ENCODE measurements around the gene SLC30A2. TPM values are rescaled to one million over a fixed set of nuclear protein-coding genes. Genes with fewer than 3 reads are reported as not detected.
A peak's percentile ranks its signal among the peaks of the same experiment; 100 is the strongest.

The SLC30A2 gene
- total RNA-seq, 3 donors from 2014 or later, result 0.16 to 1.3 (median 0.33) TPM

DNA sequence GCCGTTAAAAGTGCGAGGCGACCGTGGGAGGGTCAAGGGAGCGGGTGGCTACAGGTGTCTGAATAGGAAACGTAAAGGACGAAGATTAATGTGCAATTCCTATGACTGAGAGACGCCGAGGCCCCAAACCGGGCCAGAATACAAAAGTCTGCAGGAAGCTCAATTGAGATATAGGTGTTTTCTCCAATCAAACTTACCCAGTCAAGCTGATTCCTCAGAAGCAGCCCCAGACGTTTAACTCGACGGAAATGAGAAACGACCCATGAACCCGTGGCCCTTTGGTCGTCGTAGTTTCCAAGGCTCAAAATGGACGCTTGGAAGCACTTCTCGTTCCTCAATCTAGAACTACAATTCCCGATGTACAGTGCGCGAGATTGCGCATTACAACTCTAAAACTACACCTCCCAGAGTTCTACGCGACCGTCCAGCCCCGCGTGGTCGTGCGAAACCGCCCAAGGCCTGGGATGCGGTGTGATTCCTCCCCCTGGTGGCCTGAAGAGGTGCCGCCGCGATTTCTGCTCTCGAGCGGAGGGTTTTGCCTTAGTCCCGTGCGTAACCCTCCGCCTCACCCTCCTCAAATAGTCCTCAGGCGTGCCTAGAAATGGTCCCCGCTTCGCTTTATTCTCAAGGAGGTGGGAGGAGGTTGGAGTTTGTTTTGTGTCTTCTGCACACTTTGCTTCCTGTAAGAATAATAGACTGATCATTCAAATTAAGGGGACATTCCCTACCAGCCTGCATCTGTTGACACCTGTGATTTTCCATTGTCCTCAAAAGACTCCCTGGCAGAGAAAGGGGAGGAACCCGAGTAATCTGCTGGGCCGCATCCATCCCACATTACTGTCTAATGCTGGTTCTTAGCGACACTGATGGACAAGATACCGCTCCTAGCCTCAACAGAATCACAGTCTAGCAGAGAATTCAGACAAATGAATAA is 47.8 kb downstream of the SLC30A2 start, which contains the start of gene PAFAH2:
Gene PAFAH2 (minus strand): TSS at position 236 of the 934 bp plus-strand sequence. CDS start 7,247 bp downstream, outside the sequence.
- intact Hi-C loops (cut with DNase I; ENCODE audit: low total_unique reads), result loop anchor here (10.0 kb wide), 1 partner anchor 103 kb away; no protein-coding TSS in a partner anchor
- peak within 1 kb of the TSS; percentile 70 to 82 for H3K27ac ChIP-seq
- no peaks in the 10 kb centered on the region for H3K27me3 ChIP-seq
- TF ChIP-seq POLR2A (IDR thresholded peaks at IDR 0.05), result no peak
- peak; percentile 91 to 98 (median 96) for TF ChIP-seq POLR2AphosphoS5 (IDR thresholded peaks at IDR 0.05)
- TF ChIP-seq, protein P1, sequence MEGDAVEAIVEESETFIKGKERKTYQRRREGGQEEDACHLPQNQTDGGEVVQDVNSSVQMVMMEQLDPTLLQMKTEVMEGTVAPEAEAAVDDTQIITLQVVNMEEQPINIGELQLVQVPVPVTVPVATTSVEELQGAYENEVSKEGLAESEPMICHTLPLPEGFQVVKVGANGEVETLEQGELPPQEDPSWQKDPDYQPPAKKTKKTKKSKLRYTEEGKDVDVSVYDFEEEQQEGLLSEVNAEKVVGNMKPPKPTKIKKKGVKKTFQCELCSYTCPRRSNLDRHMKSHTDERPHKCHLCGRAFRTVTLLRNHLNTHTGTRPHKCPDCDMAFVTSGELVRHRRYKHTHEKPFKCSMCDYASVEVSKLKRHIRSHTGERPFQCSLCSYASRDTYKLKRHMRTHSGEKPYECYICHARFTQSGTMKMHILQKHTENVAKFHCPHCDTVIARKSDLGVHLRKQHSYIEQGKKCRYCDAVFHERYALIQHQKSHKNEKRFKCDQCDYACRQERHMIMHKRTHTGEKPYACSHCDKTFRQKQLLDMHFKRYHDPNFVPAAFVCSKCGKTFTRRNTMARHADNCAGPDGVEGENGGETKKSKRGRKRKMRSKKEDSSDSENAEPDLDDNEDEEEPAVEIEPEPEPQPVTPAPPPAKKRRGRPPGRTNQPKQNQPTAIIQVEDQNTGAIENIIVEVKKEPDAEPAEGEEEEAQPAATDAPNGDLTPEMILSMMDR (IDR thresholded peaks at IDR 0.05), result peak; percentile 99 to 100 (median 100)
- H3K9me3 ChIP-seq, result no peaks in the 10 kb centered on the region
- H3K36me3 ChIP-seq, result no peaks in the 10 kb centered on the region
- DNase-seq (ENCODE audit: low spot score in 2 of 2), result peak; percentile 97
- peak within 1 kb of the TSS; percentile 58 to 74 (median 68) for H3K4me3 ChIP-seq
- peaks cover 0 to 5% of the 10 kb centered on the region in 2 donors for H3K4me1 ChIP-seq

DNA sequence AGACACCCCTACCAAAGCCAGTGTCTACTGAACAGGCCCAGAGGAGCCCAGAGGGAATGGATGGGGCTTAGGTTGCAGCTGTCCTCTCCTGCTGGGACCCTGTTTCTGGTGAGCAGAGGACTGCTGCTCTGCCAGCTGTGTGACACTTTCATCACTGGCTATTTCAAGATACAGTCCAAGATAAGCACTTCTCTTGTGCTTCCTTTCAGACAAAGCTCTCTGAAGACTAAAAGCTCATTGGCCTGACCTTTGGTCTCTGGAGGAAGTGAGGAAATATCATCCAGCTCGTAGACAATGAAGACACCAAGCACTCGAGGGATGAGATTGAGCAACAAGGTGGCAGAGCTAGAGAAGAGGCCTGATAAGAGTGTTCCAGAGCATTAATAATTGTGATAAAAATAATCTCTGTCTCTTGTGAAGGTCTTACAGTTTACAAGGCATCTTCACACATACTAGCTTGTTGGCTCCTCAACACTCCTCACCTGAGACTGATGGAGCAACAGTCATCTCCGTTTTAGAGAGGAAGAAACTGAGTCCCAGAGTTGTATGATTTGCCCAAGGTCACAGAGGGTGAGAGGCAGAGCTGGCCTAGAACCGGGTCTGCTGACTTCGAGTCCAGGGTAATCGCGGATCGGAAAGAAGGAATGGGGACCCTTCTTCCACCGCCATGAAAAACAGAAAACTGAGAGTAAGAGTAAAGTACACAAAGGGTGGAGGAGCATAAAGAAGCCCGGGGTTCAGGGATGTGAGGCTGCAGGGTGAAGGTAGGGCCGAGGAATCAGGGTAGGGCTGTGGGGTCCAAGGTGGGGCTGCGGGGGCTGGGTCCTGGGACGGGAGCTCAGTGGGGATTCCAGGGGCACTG is 48.7 kb downstream of the SLC30A2 start:
- H3K27me3 ChIP-seq, result no peaks in the 10 kb centered on the region
- intact Hi-C loops (cut with DNase I; ENCODE audit: low total_unique reads), result loop anchor here (10.0 kb wide), 1 partner anchor 102 kb away; no protein-coding TSS in a partner anchor
- H3K4me3 ChIP-seq, result peak overlapping the region; percentile 58 to 74 (median 68)
- TF ChIP-seq POLR2AphosphoS5 (IDR thresholded peaks at IDR 0.05) (no peak), POLR2A (IDR thresholded peaks at IDR 0.05) (no peak)
- TF ChIP-seq, protein P1 (IDR thresholded peaks at IDR 0.05), result no peak
- H3K36me3 ChIP-seq, result no peaks in the 10 kb centered on the region
- H3K9me3 ChIP-seq, result no peaks in the 10 kb centered on the region
- peaks cover 0 to 5% of the 10 kb centered on the region in 2 donors for H3K4me1 ChIP-seq
- peak overlapping the region; percentile 66 to 82 for H3K27ac ChIP-seq
- DNase-seq (ENCODE audit: low spot score in 2 of 2), result no peak

DNA sequence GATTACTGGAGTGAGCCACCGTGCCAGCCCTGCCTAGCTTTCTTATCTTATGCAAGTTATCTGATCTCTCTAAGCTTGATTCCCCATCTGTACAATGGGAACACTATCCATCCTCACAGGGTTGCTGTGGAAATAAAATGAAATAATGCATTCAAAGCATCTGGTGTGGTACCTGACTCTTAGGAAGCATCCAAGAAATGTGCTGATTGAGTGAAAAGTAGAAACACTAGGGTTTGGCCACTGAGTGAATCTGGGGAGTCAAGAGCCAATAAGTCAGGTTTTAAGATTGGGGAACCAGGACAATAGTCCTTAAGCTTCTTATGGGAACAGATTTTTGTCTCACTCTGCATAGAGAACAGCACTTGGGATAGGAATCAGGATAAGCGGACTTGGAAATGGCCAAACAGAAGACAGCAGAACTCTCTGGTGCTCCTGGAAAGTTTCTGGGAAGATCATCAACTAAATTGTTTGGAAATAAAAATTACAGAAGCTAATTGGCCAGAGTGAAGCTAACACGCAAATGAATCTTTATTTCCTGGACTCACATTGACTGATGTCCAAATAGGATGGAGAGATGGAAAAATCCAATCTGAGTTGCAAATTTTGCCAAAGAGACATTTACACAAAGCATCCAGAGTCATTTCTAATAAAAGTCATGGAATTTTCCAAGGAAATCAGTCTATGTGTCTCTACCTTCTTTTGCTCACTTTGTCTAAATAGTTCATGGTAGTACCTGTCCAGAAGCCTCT is 51.3 kb downstream of the SLC30A2 start:
- peaks cover 0 to 5% of the 10 kb centered on the region in 2 donors for H3K4me1 ChIP-seq
- intact Hi-C loops (cut with DNase I; ENCODE audit: low total_unique reads), result loop anchor here (10.0 kb wide), 1 partner anchor 100 kb away; no protein-coding TSS in a partner anchor
- no peaks in the 10 kb centered on the region for H3K36me3 ChIP-seq
- no peak overlapping the region for H3K27ac ChIP-seq
- no peak for TF ChIP-seq POLR2AphosphoS5 (IDR thresholded peaks at IDR 0.05)
- TF ChIP-seq, protein P1 (IDR thresholded peaks at IDR 0.05), result no peak
- TF ChIP-seq POLR2A (IDR thresholded peaks at IDR 0.05), result no peak
- no peaks in the 10 kb centered on the region for H3K9me3 ChIP-seq
- no peak for DNase-seq (ENCODE audit: low spot score in 2 of 2)
- H3K4me3 ChIP-seq, result no peak overlapping the region
- H3K27me3 ChIP-seq, result no peaks in the 10 kb centered on the region

DNA sequence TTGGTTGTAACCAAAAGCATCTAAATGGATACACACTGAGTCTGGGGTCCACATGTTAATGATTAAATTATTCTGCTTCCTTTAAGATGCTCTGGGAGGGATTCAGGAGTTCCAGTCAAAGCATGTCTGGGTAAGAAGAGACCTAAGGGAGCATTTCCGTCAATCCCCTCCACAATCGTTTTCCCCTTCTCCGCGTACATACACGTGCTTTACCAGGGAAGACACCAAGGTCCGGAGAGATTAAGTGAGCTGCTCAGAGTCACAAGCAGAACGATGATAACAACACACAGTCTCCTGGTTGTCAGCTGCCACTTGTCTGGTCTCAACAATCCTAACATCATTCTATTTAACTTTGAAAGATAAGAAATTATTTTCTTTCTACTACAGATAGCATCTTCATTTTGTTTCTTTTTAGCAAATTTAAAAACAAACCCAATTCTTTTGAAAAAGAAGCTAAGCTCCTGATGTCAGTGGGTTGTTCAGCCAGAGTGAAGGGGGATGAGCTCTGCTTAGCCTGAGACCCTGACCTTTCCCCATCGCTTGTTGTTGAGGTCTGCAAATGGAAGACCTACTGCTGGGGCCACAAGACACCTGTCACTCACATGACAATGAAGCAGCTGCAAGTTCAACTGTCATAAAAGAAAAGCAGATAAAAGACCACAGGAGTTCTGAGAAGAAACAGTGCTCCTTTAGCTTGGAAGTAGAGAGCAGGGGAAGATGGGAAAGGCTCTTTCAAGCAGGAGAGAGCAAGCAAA is 52.5 kb downstream of the SLC30A2 start:
- Histone ChIP-seq H3K27ac (no peak overlapping the region), H3K4me3 (no peak overlapping the region), H3K36me3 (no peaks in the 10 kb centered on the region), H3K27me3 (no peaks in the 10 kb centered on the region), H3K4me1 (peaks cover 0 to under 1% of the 10 kb centered on the region in 2 donors), H3K9me3 (no peaks in the 10 kb centered on the region)
- DNase-seq (ENCODE audit: low spot score in 2 of 2), result no peak
- intact Hi-C loops (cut with DNase I; ENCODE audit: low total_unique reads), result loop anchor here (10.0 kb wide), 1 partner anchor 99 kb away; no protein-coding TSS in a partner anchor
- TF ChIP-seq POLR2A (IDR thresholded peaks at IDR 0.05) (no peak), POLR2AphosphoS5 (IDR thresholded peaks at IDR 0.05) (no peak)
- TF ChIP-seq, protein P1 (IDR thresholded peaks at IDR 0.05), result no peak
